A673 (cell line): Measurements from ENCODE around the gene SCRT2.

Source experiments
- EZH2 ChIP-seq: fragments of 200-600 bp; sonication (generic); IDR thresholded peaks from 2 replicates; pipeline ENCODE4 v1.6.1; 2017; ENCODE audit warnings: borderline replicate concordance, low read depth, mild to moderate bottlenecking, mixed read lengths, antibody characterized with exemption, low read length; ENCODE audit not compliant: poor library complexity, severe bottlenecking
- TF ChIP-seq, protein P1 (sequence below): fragments of 300-800, 200-600 bp; sonication (generic); conservative IDR thresholded peaks from 2 replicates; pipeline ENCODE4 v1.5.1; 2017; ENCODE audit warnings: low read depth, mild to moderate bottlenecking, antibody characterized with exemption, low read length, moderate library complexity, mixed read lengths

DNA sequence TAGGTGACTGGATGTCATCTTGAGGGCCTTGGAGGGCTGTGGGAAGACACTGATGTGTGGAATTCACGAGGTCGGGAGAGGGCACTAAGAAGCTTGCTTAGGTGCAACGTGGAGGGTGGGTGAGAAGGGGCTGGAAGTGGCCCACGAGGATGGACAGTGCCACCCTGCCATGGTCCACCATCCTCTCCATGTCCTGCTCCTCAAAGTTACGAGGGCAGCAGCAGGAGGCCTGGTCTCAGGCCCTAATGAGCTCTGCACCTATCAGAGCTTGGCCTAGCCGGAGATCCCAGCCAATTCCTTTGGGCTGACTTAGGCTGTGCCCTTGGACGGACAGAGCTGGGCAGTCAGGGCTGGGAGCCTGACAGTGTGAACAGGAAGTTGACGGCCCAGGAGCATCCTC, 27.8 kb upstream of the SCRT2 start:
- TF ChIP-seq, protein P1, sequence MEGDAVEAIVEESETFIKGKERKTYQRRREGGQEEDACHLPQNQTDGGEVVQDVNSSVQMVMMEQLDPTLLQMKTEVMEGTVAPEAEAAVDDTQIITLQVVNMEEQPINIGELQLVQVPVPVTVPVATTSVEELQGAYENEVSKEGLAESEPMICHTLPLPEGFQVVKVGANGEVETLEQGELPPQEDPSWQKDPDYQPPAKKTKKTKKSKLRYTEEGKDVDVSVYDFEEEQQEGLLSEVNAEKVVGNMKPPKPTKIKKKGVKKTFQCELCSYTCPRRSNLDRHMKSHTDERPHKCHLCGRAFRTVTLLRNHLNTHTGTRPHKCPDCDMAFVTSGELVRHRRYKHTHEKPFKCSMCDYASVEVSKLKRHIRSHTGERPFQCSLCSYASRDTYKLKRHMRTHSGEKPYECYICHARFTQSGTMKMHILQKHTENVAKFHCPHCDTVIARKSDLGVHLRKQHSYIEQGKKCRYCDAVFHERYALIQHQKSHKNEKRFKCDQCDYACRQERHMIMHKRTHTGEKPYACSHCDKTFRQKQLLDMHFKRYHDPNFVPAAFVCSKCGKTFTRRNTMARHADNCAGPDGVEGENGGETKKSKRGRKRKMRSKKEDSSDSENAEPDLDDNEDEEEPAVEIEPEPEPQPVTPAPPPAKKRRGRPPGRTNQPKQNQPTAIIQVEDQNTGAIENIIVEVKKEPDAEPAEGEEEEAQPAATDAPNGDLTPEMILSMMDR: no peak
- no peak for TF ChIP-seq EZH2
